Effector memory CD4-positive, alpha-beta T cell (primary cell): ENCODE results near the gene KPNA6.

ENCODE experiments used
- DNase-seq, 3 donors: peaks; one replicate each; pipeline ENCODE4 v3.0.0-alpha.2; 2020
- H3K27ac ChIP-seq: 2 replicates; pipeline ENCODE4 v1.7.0; 2013; ENCODE audit warnings: mild to moderate bottlenecking, low read length, moderate library complexity; ENCODE audit not compliant: insufficient read depth, poor library complexity, severe bottlenecking
- H3K27me3 ChIP-seq: replicated peaks from 2 replicates; pipeline ENCODE4 v1.7.0; 2013; ENCODE audit warnings: mild to moderate bottlenecking, low read length; ENCODE audit not compliant: insufficient read depth, control insufficient read depth, poor library complexity, severe bottlenecking
- H3K36me3 ChIP-seq: 2 replicates; pipeline ENCODE4 v1.7.0; 2013; ENCODE audit warnings: mild to moderate bottlenecking, low read length, moderate library complexity; ENCODE audit not compliant: control insufficient read depth, insufficient read depth
- H3K4me1 ChIP-seq: 2 replicates; pipeline ENCODE4 v1.7.0; 2013; ENCODE audit warnings: low read length, mild to moderate bottlenecking; ENCODE audit not compliant: control insufficient read depth, insufficient read depth, poor library complexity, severe bottlenecking
- H3K4me3 ChIP-seq: 2 replicates; pipeline ENCODE4 v1.7.0; 2013; ENCODE audit warnings: low read length, low read depth, mild to moderate bottlenecking; ENCODE audit not compliant: insufficient read depth, poor library complexity, severe bottlenecking
- H3K9me3 ChIP-seq: 2 replicates; pipeline ENCODE4 v1.7.0; 2013; ENCODE audit warnings: mild to moderate bottlenecking, low read length, moderate library complexity; ENCODE audit not compliant: control insufficient read depth

The KPNA6 gene

GRCh38 chr1:32170991-32171390, 63.1 kb downstream of the KPNA6 start:
- no peak for DNase-seq
- H3K4me1 ChIP-seq = no peaks in the 10 kb centered on the region
- no peak overlapping the region for H3K27ac ChIP-seq
- H3K9me3 ChIP-seq = no peaks in the 10 kb centered on the region
- H3K36me3 ChIP-seq = peaks cover 47% of the 10 kb centered on the region
- no peak overlapping the region for H3K4me3 ChIP-seq
- no peaks in the 10 kb centered on the region for H3K27me3 ChIP-seq

DNA sequence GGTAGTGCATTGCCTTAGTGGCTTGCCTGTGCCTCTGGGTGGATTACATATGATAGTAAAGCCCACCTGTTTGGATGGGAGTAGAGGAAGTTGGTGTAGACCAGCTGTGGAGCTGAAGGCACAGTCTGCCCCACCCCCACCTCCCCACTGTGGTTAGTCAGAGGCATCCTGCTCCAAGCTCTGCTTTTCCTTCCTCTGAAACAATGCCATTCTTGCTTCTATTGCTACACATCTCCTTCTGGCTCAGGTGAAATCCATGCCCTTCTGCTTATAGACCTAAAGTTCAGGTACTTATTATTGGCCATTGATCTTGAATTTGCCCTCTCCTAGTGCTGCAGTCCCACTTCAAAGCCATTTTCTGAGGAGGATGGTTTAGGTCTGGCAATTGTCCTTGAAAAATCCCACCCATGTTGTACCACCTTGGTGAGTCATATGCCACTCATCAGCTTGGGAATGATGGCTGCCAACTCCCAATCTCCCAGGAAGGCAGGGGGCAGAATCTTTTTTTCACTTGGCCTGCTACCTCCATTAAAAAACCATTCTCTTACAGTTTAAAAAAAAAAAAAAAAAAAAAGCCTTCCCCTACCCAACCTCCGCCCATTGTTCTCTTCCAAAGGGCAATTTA, 64.9 kb downstream of the KPNA6 start:
- H3K27ac ChIP-seq = no peak overlapping the region
- peaks cover 37% of the 10 kb centered on the region for H3K36me3 ChIP-seq
- no peaks in the 10 kb centered on the region for H3K27me3 ChIP-seq
- no peak for DNase-seq
- no peak overlapping the region for H3K4me3 ChIP-seq
- no peaks in the 10 kb centered on the region for H3K4me1 ChIP-seq
- H3K9me3 ChIP-seq = no peaks in the 10 kb centered on the region

DNA sequence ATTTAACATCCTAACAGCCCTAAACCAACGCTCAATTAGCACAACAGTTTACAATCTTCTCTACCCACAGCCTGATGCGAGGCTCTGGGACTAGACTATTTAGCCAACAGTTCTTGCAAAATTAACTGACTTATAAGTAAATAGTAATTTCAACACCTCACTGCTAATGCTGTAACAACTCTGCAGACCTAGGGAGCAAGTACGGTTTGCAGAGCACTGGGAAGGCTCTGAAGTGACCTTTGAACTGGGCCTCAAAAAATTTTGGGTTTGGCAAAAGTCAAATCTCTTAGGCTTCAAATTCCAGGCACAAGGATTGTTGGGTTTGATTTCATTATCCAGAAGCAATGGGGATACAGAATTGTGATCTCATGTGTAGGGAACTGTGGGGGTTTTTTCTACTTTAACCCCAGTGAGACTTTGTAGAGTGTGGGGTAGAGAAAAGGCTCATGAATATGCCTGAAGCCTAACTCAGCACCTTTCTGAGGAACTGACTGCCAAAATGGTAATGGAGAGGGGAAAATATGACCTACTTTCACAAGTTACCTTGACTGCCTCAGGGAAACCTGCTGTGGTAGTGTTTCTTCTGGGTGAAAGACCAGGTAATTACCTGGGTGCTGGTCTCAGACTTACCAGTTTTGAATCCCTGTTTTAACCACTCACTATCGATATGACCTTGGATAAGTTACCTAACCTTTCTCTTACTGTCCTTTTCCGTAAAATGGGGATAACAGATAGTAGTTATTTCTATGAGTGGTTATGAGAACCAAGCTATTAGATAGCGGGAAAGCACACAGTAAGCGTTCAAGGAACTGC, 70.7 kb downstream of the KPNA6 start:
- no peak overlapping the region for H3K4me3 ChIP-seq
- no peaks in the 10 kb centered on the region for H3K27me3 ChIP-seq
- H3K9me3 ChIP-seq = no peaks in the 10 kb centered on the region
- no peak for DNase-seq
- peaks cover 20% of the 10 kb centered on the region for H3K4me1 ChIP-seq
- peak overlapping the region; percentile 82 for H3K27ac ChIP-seq
- peaks cover 9% of the 10 kb centered on the region for H3K36me3 ChIP-seq

GRCh38 chr1:32179193-32179442, 71.3 kb downstream of the KPNA6 start:
- Histone ChIP-seq H3K27ac (peak overlapping the region; percentile 82), H3K9me3 (no peaks in the 10 kb centered on the region), H3K4me1 (peaks cover 20% of the 10 kb centered on the region), H3K4me3 (peak overlapping the region; percentile 78), H3K36me3 (peaks cover 14% of the 10 kb centered on the region), H3K27me3 (no peaks in the 10 kb centered on the region)
- no peak for DNase-seq

DNA sequence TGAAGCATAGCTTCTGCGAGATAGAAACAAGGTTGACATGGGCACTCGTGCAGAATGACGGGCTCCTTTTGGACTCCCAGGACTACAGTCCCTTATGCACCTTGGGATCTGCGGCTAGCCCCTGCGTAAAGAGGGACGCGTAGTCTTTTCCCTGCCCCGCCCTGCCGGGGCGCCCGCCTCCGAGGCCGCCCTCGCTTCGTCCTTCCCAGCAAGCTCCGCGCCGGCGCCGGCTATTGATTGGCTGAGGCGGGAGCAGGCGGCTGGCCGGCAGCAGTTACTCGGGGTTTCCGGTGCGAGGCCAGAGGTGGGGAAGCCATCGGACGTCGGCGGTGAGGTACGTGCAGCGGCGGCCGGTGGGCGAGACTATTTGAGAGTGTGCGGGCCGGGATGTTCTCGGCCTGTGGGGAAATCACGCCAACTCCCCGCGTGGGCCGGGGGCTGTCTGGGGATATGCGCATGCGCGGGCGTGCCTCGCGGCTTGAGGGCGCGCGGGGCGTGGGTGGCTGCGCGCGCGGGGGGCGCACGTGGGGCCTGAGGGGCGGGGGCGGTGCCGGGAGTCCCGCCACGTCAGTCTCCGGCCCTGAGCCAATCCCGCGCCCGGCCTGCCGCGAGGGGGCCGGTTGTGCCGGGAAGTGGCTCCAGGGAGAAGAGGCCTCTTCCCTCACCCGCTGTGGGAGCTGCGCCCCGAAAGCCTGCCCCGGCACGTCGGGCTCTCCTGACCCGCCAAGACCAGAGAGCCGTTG, 71.8 kb downstream of the KPNA6 start, which contains the start of gene TXLNA:
TXLNA (plus strand) TSS at position 233 of the 743 bp plus-strand sequence. CDS start 671 bp downstream, outside the sequence.
- peak; percentile 79 to 83 (median 80) for DNase-seq
- peaks cover 20% of the 10 kb centered on the region for H3K4me1 ChIP-seq
- H3K36me3 ChIP-seq = peaks cover 19% of the 10 kb centered on the region
- no peaks in the 10 kb centered on the region for H3K9me3 ChIP-seq
- H3K27me3 ChIP-seq = no peaks in the 10 kb centered on the region
- H3K27ac ChIP-seq = peak within 1 kb of the TSS; percentile 82
- peak within 1 kb of the TSS; percentile 78 for H3K4me3 ChIP-seq

GRCh38 chr1:32180186-32181060, 72.6 kb downstream of the KPNA6 start:
- Histone ChIP-seq H3K36me3 (peaks cover 20% of the 10 kb centered on the region), H3K4me3 (peak overlapping the region; percentile 78), H3K27ac (peak overlapping the region; percentile 82), H3K27me3 (no peaks in the 10 kb centered on the region), H3K4me1 (peaks cover 20% of the 10 kb centered on the region), H3K9me3 (no peaks in the 10 kb centered on the region)
- DNase-seq = no peak

DNA sequence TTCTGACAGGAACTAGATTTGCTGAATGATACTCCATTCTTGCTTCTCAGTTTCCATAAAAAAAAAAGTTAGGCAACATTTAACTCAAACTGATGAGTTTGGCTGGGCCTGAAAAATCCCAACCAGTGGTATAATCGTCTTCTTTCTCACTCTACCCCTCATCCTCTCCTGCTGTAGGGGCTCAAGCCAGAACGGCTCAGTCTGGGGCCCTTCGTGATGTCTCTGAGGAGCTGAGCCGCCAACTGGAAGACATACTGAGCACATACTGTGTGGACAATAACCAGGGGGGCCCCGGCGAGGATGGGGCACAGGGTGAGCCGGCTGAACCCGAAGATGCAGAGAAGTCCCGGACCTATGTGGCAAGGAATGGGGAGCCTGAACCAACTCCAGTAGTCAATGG, 73.2 kb downstream of the KPNA6 start:
- Histone ChIP-seq H3K27me3 (no peaks in the 10 kb centered on the region), H3K4me1 (peaks cover 20% of the 10 kb centered on the region), H3K4me3 (peak overlapping the region; percentile 26), H3K9me3 (no peaks in the 10 kb centered on the region), H3K36me3 (peaks cover 23% of the 10 kb centered on the region), H3K27ac (no peak overlapping the region)
- no peak for DNase-seq

GRCh38 chr1:32181563-32181962, 73.7 kb downstream of the KPNA6 start:
- DNase-seq = no peak
- no peak overlapping the region for H3K4me3 ChIP-seq
- no peak overlapping the region for H3K27ac ChIP-seq
- H3K9me3 ChIP-seq = no peaks in the 10 kb centered on the region
- H3K27me3 ChIP-seq = no peaks in the 10 kb centered on the region
- H3K36me3 ChIP-seq = peaks cover 25% of the 10 kb centered on the region
- peaks cover 20% of the 10 kb centered on the region for H3K4me1 ChIP-seq

GRCh38 chr1:32182060-32182459, 74.2 kb downstream of the KPNA6 start:
- H3K27ac ChIP-seq = no peak overlapping the region
- no peaks in the 10 kb centered on the region for H3K9me3 ChIP-seq
- no peak for DNase-seq
- no peak overlapping the region for H3K4me3 ChIP-seq
- peaks cover 20% of the 10 kb centered on the region for H3K4me1 ChIP-seq
- peaks cover 25% of the 10 kb centered on the region for H3K36me3 ChIP-seq
- no peaks in the 10 kb centered on the region for H3K27me3 ChIP-seq
